Measurements from ENCODE around the gene RNF213. TPM values are rescaled to one million over a fixed set of nuclear protein-coding genes. Genes with fewer than 3 reads are reported as not detected.

The RNF213 gene
- polyA plus RNA-seq, 1 of the 3 experiments (the other 2 are of a cell fraction) = 57.5 TPM

DNA sequence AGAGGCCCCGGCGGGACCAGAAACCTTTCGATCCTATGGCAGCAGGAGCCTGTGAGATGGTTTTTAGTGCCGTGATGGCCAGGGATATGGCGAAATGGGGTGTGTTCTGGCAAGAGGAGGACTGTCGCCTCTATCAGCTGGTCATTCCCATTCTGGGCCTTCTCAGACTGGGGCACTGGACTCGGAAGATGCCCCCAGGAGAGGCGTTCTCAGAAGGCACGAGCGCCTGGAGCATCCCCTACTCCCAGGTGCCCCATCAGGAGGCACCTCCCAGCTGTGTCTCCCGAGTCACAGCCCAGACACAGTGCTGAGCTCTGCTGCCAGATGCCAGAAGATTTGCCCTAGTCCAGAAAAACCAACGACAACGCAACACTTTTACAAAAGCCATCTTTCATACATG is 99.7 kb downstream of the RNF213 start:
- H3K4me2 ChIP-seq = no peak overlapping the region
- CTCF ChIA-PET = interaction anchor here (1.1 to 1.9 kb wide), 2 partner anchors 273 to 278 kb away, joined by 3 to 9 read pairs; no protein-coding TSS in a partner anchor

DNA sequence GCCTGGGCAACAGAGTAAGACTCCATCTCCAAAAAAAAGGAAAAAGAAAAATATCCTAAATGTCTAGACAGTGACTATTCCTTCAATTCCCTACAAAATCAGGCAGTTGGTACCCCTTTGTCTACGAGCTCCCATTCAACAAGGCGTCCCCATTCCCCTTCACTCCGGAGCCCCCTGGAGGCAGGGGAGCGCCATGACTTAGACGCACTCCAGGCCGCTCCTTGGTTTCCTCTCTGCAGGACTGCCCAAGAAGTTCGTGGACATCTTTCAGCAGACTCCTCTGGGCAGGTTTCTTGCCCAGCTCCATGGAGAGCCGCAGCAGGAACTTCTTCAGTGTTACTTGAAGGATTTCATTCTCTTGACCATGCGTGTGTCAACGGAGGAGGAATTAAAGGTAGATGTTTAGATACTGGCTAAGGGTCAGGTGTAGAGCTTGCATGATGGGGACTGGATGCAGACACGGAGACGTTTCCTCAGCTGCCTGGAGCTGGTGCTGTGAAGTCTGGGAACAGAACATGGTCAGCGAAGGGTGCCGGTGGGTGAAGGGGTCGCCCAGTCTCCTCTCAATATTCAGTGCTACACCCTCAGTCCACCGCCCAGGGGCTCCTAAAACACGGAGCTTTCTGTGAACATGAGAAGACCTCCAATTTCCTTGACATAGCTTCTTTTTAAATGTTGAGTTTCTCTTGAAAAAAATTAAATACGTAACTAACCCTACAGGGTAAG is 101.0 kb downstream of the RNF213 start:
- Histone ChIP-seq H3K9me3 (no peaks in the 10 kb centered on the region), H3K4me1 (ENCODE audit: control insufficient read depth in 1 of 2, insufficient read depth in 2 of 2, low read depth in 1 of 2, low read length in 1 of 2) (no peaks in the 10 kb centered on the region), H3K9ac (no peak overlapping the region), H4K20me1 (ENCODE audit: insufficient read depth) (no peaks in the 10 kb centered on the region), H2AFZ (ENCODE audit: low read depth) (no peak overlapping the region), H3F3A (replicated peaks; ENCODE audit: insufficient read depth) (no peaks in the 10 kb centered on the region), H3K4me3 (ENCODE audit: low read depth in 2 of 2, low read length in 1 of 2) (no peak overlapping the region), H3K9me2 (no peaks in the 10 kb centered on the region), H3K79me2 (ENCODE audit: insufficient read depth) (no peaks in the 10 kb centered on the region), H3K27ac (ENCODE audit: low read depth in 2 of 2, low read length in 1 of 2) (no peak overlapping the region), H3K4me2 (no peak overlapping the region), H3K36me3 (replicated peaks in 1 of 2; ENCODE audit: control insufficient read depth in 1 of 2, insufficient read depth in 2 of 2, low read length in 1 of 2) (peaks cover 83% of the 10 kb centered on the region in 2 experiments), H3K27me3 (ENCODE audit: insufficient read depth) (no peaks in the 10 kb centered on the region)
- ChIA-PET CTCF (interaction anchor here (0.7 to 2.1 kb wide), 18 partner anchors 9 to 294 kb away, joined by 3 to 9 read pairs (median 4); partner anchors contain the start of genes ENDOV and GAA), POLR2A (interaction anchor here (0.6 kb wide), 1 partner anchor 259 kb away, joined by 3 read pairs; no protein-coding TSS in a partner anchor)
- no peak for TF ChIP-seq MEF2A (IDR thresholded peaks at IDR 0.05; ENCODE audit: borderline replicate concordance, low read depth)
- TF ChIP-seq, protein P1, sequence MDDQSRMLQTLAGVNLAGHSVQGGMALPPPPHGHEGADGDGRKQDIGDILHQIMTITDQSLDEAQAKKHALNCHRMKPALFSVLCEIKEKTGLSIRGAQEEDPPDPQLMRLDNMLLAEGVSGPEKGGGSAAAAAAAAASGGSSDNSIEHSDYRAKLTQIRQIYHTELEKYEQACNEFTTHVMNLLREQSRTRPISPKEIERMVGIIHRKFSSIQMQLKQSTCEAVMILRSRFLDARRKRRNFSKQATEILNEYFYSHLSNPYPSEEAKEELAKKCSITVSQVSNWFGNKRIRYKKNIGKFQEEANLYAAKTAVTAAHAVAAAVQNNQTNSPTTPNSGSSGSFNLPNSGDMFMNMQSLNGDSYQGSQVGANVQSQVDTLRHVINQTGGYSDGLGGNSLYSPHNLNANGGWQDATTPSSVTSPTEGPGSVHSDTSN (IDR thresholded peaks at IDR 0.05) = no peak
- no peak for TF ChIP-seq GABPA (IDR thresholded peaks at IDR 0.05; ENCODE audit: low read depth)
- TF ChIP-seq, protein P2, sequence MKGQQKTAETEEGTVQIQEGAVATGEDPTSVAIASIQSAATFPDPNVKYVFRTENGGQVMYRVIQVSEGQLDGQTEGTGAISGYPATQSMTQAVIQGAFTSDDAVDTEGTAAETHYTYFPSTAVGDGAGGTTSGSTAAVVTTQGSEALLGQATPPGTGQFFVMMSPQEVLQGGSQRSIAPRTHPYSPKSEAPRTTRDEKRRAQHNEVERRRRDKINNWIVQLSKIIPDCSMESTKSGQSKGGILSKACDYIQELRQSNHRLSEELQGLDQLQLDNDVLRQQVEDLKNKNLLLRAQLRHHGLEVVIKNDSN (IDR thresholded peaks at IDR 0.05; ENCODE audit: borderline replicate concordance, low read depth) = no peak
- TF ChIP-seq, protein P3, sequence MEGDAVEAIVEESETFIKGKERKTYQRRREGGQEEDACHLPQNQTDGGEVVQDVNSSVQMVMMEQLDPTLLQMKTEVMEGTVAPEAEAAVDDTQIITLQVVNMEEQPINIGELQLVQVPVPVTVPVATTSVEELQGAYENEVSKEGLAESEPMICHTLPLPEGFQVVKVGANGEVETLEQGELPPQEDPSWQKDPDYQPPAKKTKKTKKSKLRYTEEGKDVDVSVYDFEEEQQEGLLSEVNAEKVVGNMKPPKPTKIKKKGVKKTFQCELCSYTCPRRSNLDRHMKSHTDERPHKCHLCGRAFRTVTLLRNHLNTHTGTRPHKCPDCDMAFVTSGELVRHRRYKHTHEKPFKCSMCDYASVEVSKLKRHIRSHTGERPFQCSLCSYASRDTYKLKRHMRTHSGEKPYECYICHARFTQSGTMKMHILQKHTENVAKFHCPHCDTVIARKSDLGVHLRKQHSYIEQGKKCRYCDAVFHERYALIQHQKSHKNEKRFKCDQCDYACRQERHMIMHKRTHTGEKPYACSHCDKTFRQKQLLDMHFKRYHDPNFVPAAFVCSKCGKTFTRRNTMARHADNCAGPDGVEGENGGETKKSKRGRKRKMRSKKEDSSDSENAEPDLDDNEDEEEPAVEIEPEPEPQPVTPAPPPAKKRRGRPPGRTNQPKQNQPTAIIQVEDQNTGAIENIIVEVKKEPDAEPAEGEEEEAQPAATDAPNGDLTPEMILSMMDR (IDR thresholded peaks at IDR 0.05) = peak; percentile 55
- no peak for TF ChIP-seq FOXM1 (IDR thresholded peaks at IDR 0.05; ENCODE audit: low read depth)
- no peak for TF ChIP-seq TCF12 (IDR thresholded peaks at IDR 0.05)
- DNase-seq = peak; percentile 71
- WGBS (ENCODE audit: low lambda C conversion rate) = 95% methylated on average over 18 of the region's 18 CpGs

More for the DNA sequence above, 99.7 kb downstream of the RNF213 start:
- 96% methylated on average over 13 of the region's 13 CpGs for WGBS (ENCODE audit: low lambda C conversion rate)
- DNase-seq = no peak
- Histone ChIP-seq H3K36me3 (replicated peaks in 1 of 2; ENCODE audit: control insufficient read depth in 1 of 2, insufficient read depth in 2 of 2, low read length in 1 of 2) (peaks cover 75% of the 10 kb centered on the region in 2 experiments), H2AFZ (ENCODE audit: low read depth) (no peak overlapping the region), H3K9me2 (no peaks in the 10 kb centered on the region), H3K79me2 (ENCODE audit: insufficient read depth) (no peaks in the 10 kb centered on the region), H3K27ac (ENCODE audit: low read depth in 2 of 2, low read length in 1 of 2) (no peak overlapping the region), H3K4me1 (ENCODE audit: control insufficient read depth in 1 of 2, insufficient read depth in 2 of 2, low read depth in 1 of 2, low read length in 1 of 2) (no peaks in the 10 kb centered on the region), H3K4me3 (ENCODE audit: low read depth in 2 of 2, low read length in 1 of 2) (no peak overlapping the region), H3F3A (replicated peaks; ENCODE audit: insufficient read depth) (no peaks in the 10 kb centered on the region), H4K20me1 (ENCODE audit: insufficient read depth) (no peaks in the 10 kb centered on the region), H3K9ac (no peak overlapping the region), H3K27me3 (ENCODE audit: insufficient read depth) (no peaks in the 10 kb centered on the region), H3K9me3 (no peaks in the 10 kb centered on the region)
- TF ChIP-seq CHD2 (IDR thresholded peaks at IDR 0.05; ENCODE audit: low read length, partially characterized antibody) = no peak
- no peak for TF ChIP-seq MXI1 (IDR thresholded peaks at IDR 0.05; ENCODE audit: low read depth, low read length)
- TF ChIP-seq RAD21 (IDR thresholded peaks at IDR 0.05; ENCODE audit: low read length) = no peak
- no peak for TF ChIP-seq GATA2 (CRISPR knock-in tag; IDR thresholded peaks at IDR 0.05)
- TF ChIP-seq, protein P4, sequence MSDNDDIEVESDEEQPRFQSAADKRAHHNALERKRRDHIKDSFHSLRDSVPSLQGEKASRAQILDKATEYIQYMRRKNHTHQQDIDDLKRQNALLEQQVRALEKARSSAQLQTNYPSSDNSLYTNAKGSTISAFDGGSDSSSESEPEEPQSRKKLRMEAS (IDR thresholded peaks at IDR 0.05; ENCODE audit: low read depth) = no peak
- TF ChIP-seq, protein P2 (IDR thresholded peaks at IDR 0.05; ENCODE audit: borderline replicate concordance, low read depth) = no peak
- no peak for TF ChIP-seq EP300 (IDR thresholded peaks at IDR 0.05; ENCODE audit: borderline replicate concordance in 1 of 2, low read depth in 1 of 2, low read length in 1 of 2)
- TF ChIP-seq RCOR1 (IDR thresholded peaks at IDR 0.05; ENCODE audit: low read length) = no peak
- TF ChIP-seq TAF1 (IDR thresholded peaks at IDR 0.05; ENCODE audit: borderline replicate concordance, low read depth, low read length) = no peak
- no peak for TF ChIP-seq NFIC (IDR thresholded peaks at IDR 0.05; ENCODE audit: borderline replicate concordance)
- TF ChIP-seq, protein P5, sequence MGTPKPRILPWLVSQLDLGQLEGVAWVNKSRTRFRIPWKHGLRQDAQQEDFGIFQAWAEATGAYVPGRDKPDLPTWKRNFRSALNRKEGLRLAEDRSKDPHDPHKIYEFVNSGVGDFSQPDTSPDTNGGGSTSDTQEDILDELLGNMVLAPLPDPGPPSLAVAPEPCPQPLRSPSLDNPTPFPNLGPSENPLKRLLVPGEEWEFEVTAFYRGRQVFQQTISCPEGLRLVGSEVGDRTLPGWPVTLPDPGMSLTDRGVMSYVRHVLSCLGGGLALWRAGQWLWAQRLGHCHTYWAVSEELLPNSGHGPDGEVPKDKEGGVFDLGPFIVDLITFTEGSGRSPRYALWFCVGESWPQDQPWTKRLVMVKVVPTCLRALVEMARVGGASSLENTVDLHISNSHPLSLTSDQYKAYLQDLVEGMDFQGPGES (IDR thresholded peaks at IDR 0.05; ENCODE audit: low read depth, low read length) = no peak
- no peak for TF ChIP-seq JUND (IDR thresholded peaks at IDR 0.05)
- TF ChIP-seq ELF1 (IDR thresholded peaks at IDR 0.05) = no peak
- POLR2A ChIA-PET = no interaction called here

Data from SK-N-SH (cell line).